K562 (cell line): ENCODE data around the gene ATG4D. TPM values are rescaled to one million over a fixed set of nuclear protein-coding genes. Genes with fewer than 3 reads are reported as not detected.
A peak's percentile ranks its signal among the peaks of the same experiment; 100 is the strongest.

Experiments used
- ATAC-seq: fragments of 200-7000 bp; cut with Tn5 transposase; 3 replicates; pipeline ENCODE4 v1.9.1; 2020; ENCODE audit warnings: moderate library complexity
- BruUV-seq: library from RNA; stranded (reverse); fragments of 400-500 nt; replicated peaks from 2 replicates; lab custom pipeline; 2021; lab: Mats Ljungman, UMichigan
- CTCF ChIA-PET: fragments of 300-600 bp; formaldehyde crosslinking; extraction: SDS; loops from one replicate; lab custom pipeline; 2021; ENCODE audit warnings: low intra/inter-chr PET ratio; lab: Yijun Ruan, JAX
- POLR2A ChIA-PET: fragments of 300-600, 350-650 bp; sonication (Branson Sonifier 250); formaldehyde crosslinking; extraction: SDS; loops from one replicate; lab custom pipeline; 2021; ENCODE audit warnings: antibody characterized with exemption, inconsistent platforms; lab: Yijun Ruan, JAX
- DNase-seq, 4 experiments: peaks; one replicate each; pipeline versions ENCODE4 v3.0.0 to v3.0.0-alpha.2; 2011 to 2018; ENCODE audit warnings: low spot score in 3 of 4, mixed read lengths in 3 of 4; ENCODE audit errors: extremely low read depth in 1 of 4
- FAIRE-seq: peaks from 2 replicates; lab custom pipeline; 2011; peaks lifted over from hg19 to GRCh38; lab: Jason Lieb, UNC
- H2AFZ ChIP-seq: 2 replicates; pipeline ENCODE4 v1.6.0; 2011; ENCODE audit warnings: low read depth, low read length, control low read depth, inconsistent platforms
- H3K27ac ChIP-seq: fragments of 200-600 bp; 3 replicates; pipeline ENCODE4 v1.8.0; 2011; ENCODE audit warnings: low read depth, mild to moderate bottlenecking, control low read depth, inconsistent platforms, low read length, moderate library complexity, mixed read lengths; ENCODE audit errors: extremely low read depth
- H3K27me3 ChIP-seq, 2 experiments: fragments of 300-600 bp in 1 of 2; 2 replicates in 1 of 2; 3 replicates in 1 of 2; pipeline versions ENCODE4 v1.6.0 to v1.8.0; 2011; ENCODE audit warnings: inconsistent platforms in 2 of 2, low read length in 2 of 2, mild to moderate bottlenecking in 1 of 2, mixed read lengths in 1 of 2, moderate library complexity in 1 of 2; ENCODE audit not compliant: control insufficient read depth in 2 of 2, insufficient read depth in 2 of 2
- H3K36me3 ChIP-seq: fragments of 300-600 bp; 3 replicates; pipeline ENCODE4 v1.8.0; 2011; ENCODE audit warnings: mild to moderate bottlenecking, low read length, inconsistent platforms; ENCODE audit not compliant: control insufficient read depth, insufficient read depth
- H3K4me1 ChIP-seq, 2 experiments: fragments of 200-600 bp in 1 of 2; replicated peaks in 1 of 2; 2 replicates in 1 of 2; 3 replicates in 1 of 2; pipeline versions ENCODE4 v1.5.1 to v1.8.0; 2011; ENCODE audit warnings: inconsistent platforms in 2 of 2, low read length in 2 of 2, mild to moderate bottlenecking in 1 of 2, mixed read lengths in 1 of 2, moderate library complexity in 1 of 2; ENCODE audit not compliant: control insufficient read depth in 2 of 2, insufficient read depth in 2 of 2
- H3K4me2 ChIP-seq: 2 replicates; pipeline ENCODE4 v1.6.1; 2011; ENCODE audit warnings: low read length, control low read depth, inconsistent platforms, mixed read lengths; ENCODE audit not compliant: insufficient read depth
- H3K4me3 ChIP-seq: fragments of 200-600 bp; sonication (generic), shearing (Covaris generic); 2 replicates; pipeline ENCODE4 v1.5.1; 2016; ENCODE audit warnings: control low read depth, inconsistent platforms
- H3K79me2 ChIP-seq: fragments of 200-600 bp; 3 replicates; pipeline ENCODE4 v1.8.0; 2011; ENCODE audit warnings: low read length, inconsistent platforms; ENCODE audit not compliant: control insufficient read depth, insufficient read depth
- H3K9ac ChIP-seq, 2 experiments: 2 replicates each; pipeline versions ENCODE4 v1.6.0 to v1.6.1; 2011; ENCODE audit warnings: low read depth in 2 of 2, low read length in 2 of 2, control low read depth in 1 of 2, inconsistent platforms in 1 of 2, mild to moderate bottlenecking in 1 of 2, mixed read lengths in 1 of 2; ENCODE audit not compliant: insufficient read depth in 1 of 2
- H3K9me1 ChIP-seq: one replicate; pipeline ENCODE4 v1.6.0; 2011; ENCODE audit warnings: inconsistent platforms, mild to moderate bottlenecking, low read length, moderate library complexity; ENCODE audit not compliant: control insufficient read depth, insufficient read depth
- H3K9me3 ChIP-seq: replicated peaks from 2 replicates; pipeline ENCODE4 v1.5.1; 2011; ENCODE audit warnings: low read depth, low read length, inconsistent platforms; ENCODE audit not compliant: control insufficient read depth, insufficient read depth
- H4K20me1 ChIP-seq: replicated peaks from 2 replicates; pipeline ENCODE4 v1.6.1; 2011; ENCODE audit warnings: low read length, inconsistent platforms, mixed read lengths; ENCODE audit not compliant: control insufficient read depth, insufficient read depth
- ARID2 ChIP-seq: fragments of 450-650 bp; IDR thresholded peaks from 2 replicates; pipeline ENCODE4 v1.6.1; 2017; ENCODE audit warnings: antibody characterized with exemption, mild to moderate bottlenecking
- BRCA1 ChIP-seq, 2 experiments: fragments of 450-650 bp in 1 of 2; sonication (generic) in 1 of 2; formaldehyde crosslinking in 1 of 2; IDR thresholded peaks; 2 replicates each; pipeline versions ENCODE4 v1.5.0 to v1.6.1; 2017 to 2020; ENCODE audit warnings: mild to moderate bottlenecking in 1 of 2, missing genetic modification reagents in 1 of 2
- CBX1 ChIP-seq: sonication (generic); IDR thresholded peaks from 2 replicates; pipeline ENCODE4 v1.6.1; 2016; ENCODE audit warnings: antibody characterized with exemption, low read depth, mild to moderate bottlenecking
- FIP1L1 ChIP-seq: fragments of 200-400 bp; formaldehyde crosslinking; IDR thresholded peaks from 2 replicates; pipeline ENCODE4 v1.6.1; 2018; ENCODE audit warnings: mild to moderate bottlenecking, low read depth, low read length; ENCODE audit not compliant: poor library complexity, severe bottlenecking
- HSF4 ChIP-seq: fragments of 250-450 bp; sonication (Bioruptor Pico); IDR thresholded peaks from 2 replicates; pipeline ENCODE4 v2.1.2; 2022; ENCODE audit warnings: mild to moderate bottlenecking, moderate library complexity, borderline replicate concordance
- MAZ ChIP-seq, 2 experiments: fragments of 450-650 bp in 1 of 2; sonication (generic) in 1 of 2; formaldehyde crosslinking; IDR thresholded peaks in 1 of 2; conservative IDR thresholded peaks in 1 of 2; 2 replicates each; pipeline versions ENCODE4 v1.4.0 to v1.5.0; 2020; ENCODE audit warnings: mild to moderate bottlenecking in 1 of 2, missing genetic modification reagents in 1 of 2
- MXI1 ChIP-seq: IDR thresholded peaks from 2 replicates; pipeline ENCODE4 v1.6.1; 2011; ENCODE audit warnings: low read depth, mild to moderate bottlenecking, improper control_type of control experiment, low read length
- PYGO2 ChIP-seq: fragments of 450-650 bp; IDR thresholded peaks from 2 replicates; pipeline ENCODE4 v1.6.1; 2016; ENCODE audit warnings: mild to moderate bottlenecking, missing genetic modification characterization, moderate library complexity, missing compliant biosample characterization
- SMARCE1 ChIP-seq: fragments of 450-650 bp; IDR thresholded peaks from 2 replicates; pipeline ENCODE4 v1.7.1; 2016; ENCODE audit warnings: mild to moderate bottlenecking
- SRSF9 ChIP-seq: fragments of 200-400 bp; formaldehyde crosslinking; IDR thresholded peaks from 2 replicates; pipeline ENCODE4 v1.6.1; 2017; ENCODE audit warnings: low read depth, low read length, borderline replicate concordance
- TCF7L2 ChIP-seq: fragments of 150-350 bp; IDR thresholded peaks from 2 replicates; pipeline ENCODE4 v1.6.1; 2016; ENCODE audit warnings: low read depth, mild to moderate bottlenecking, low read length, moderate library complexity
- TEAD2 ChIP-seq: fragments of 450-650 bp; IDR thresholded peaks from 2 replicates; pipeline ENCODE4 v1.6.1; 2016; ENCODE audit warnings: missing genetic modification characterization, control low read depth, missing compliant biosample characterization
- ZNF121 ChIP-seq: sonication (generic); formaldehyde crosslinking; conservative IDR thresholded peaks from 2 replicates; pipeline ENCODE4 v1.8.0; 2022; ENCODE audit warnings: missing genetic modification reagents
- ZNF263 ChIP-seq: sonication (generic); formaldehyde crosslinking; IDR thresholded peaks from 2 replicates; pipeline ENCODE4 v1.8.0; 2022; ENCODE audit warnings: mild to moderate bottlenecking, missing genetic modification reagents, borderline replicate concordance
- WGBS: fragments of 100-300 bp; shearing (Covaris generic); methylation state at CpG from one replicate; pipeline ENCODE4 v1.1.6; 2016; ENCODE audit warnings: low coverage, mixed read lengths; ENCODE audit not compliant: insufficient coverage; ENCODE audit errors: missing lambda C conversion rate; 5-methylcytosine and 5-hydroxymethylcytosine counted together
- in situ Hi-C: fragments of 300-500 bp; cut with MboI; formaldehyde crosslinking; loops from 4 replicates; pipeline ENCODE4 v1.15.0; 2018; ENCODE audit warnings: inconsistent platforms, mixed read lengths
- intact Hi-C: fragments of 100-400 bp; cut with micrococcal nuclease; formaldehyde crosslinking; loops from 2 replicates; pipeline ENCODE4 v1.14.2; 2022
- polyA plus RNA-seq, 8 experiments: library from polyadenylated mRNA; depleted of rRNA in 4 of 8; stranded (reverse) in 5 of 8; unstranded in 3 of 8; fragments of >200 nt; fragmentation: Nextera tagmentation in 2 of 8; fragmentation: Illumina TruSeq in 1 of 8; extraction: Ambion mirVana in 2 of 8; extraction: Trizol in 1 of 8; gene quantifications; 2 replicates each; pipeline versions ENCODE4 v1.2.1 to v1.2.3, GENCODE V29; 2011 to 2014; ENCODE audit warnings: inconsistent platforms in 1 of 8, missing spikeins in 1 of 8
- total RNA-seq, 7 experiments: library from RNA; depleted of rRNA in 6 of 7; stranded (reverse); fragments of >200 nt in 6 of 7; fragmentation: Illumina TruSeq in 2 of 7; extraction: Trizol in 2 of 7; gene quantifications; 2 replicates each; pipeline versions ENCODE4 v1.2.1 to v1.2.3, GENCODE V29; 2011 to 2021; ENCODE audit warnings: low replicate concordance in 1 of 7
- TF ChIP-seq, protein P1 (sequence below), 2 experiments: IDR thresholded peaks in 1 of 2; conservative IDR thresholded peaks in 1 of 2; 2 replicates each; pipeline ENCODE4 v1.6.1; 2016; ENCODE audit warnings: low read depth in 2 of 2, mild to moderate bottlenecking in 1 of 2, missing compliant biosample characterization in 1 of 2, missing genetic modification characterization in 1 of 2, moderate library complexity in 1 of 2
- TF ChIP-seq, protein P2 (sequence below): fragments of 450-650 bp; IDR thresholded peaks from 2 replicates; pipeline ENCODE4 v1.6.1; 2016; ENCODE audit warnings: mild to moderate bottlenecking

Gene ATG4D
- total and polyA plus RNA-seq, 9 of the 15 experiments (the other 6 are each of a cell fraction or from before 2014, with no cell fraction given), result 0.51 to 66.1 (median 22.9) TPM

DNA sequence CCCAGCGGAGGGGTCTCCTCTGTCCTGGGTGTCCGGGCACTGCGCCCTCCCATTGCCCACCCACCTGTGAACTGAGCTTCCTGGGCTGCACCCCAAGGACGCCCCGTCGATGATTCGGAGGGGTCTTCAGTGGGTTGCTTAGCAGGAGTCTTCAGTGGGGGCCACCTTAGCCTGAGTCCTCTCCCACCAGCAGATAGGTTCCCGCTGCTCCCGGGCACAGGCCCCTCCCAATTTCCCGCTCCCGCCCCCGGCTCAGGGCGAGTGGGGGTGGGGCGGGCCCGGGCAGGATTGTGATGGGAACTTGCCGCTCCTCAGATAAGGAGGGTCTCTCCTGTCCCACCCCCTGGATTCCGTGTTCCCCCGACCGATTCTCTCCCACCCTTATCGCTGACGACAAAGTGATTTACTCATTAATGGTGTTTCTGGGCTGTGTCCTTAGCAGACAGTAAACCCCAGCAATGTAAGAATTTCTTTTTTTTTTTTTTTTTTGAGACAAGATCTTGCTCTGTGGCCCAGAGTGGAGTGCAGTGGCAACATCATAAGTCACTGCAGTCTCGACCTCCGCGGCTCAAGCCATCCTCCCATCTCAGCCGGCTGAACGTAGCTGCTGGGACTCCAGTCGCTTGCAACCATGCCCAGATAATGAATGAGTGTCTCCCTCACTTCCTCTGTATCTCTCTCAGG is 25.8 kb upstream of the ATG4D start:
- peaks cover 0 to 16% of the 10 kb centered on the region in 2 experiments; a peak in 4 of 5 replicates for H3K27me3 ChIP-seq
- peak overlapping the region; percentile 30 for H3K4me3 ChIP-seq
- H2AFZ ChIP-seq, result peak overlapping the region; percentile 69
- DNase-seq (peak; percentile 62 to 88 (median 76)), ATAC-seq (peak; percentile 78), FAIRE-seq (peak; percentile 86)
- H3K4me2 ChIP-seq, result peak overlapping the region; percentile 49
- H3K4me1 ChIP-seq, result peaks cover 19 to 48% of the 10 kb centered on the region in 2 experiments; a peak in 4 of 5 replicates
- in situ Hi-C loops (no loop called here), intact Hi-C loops (no loop called here)
- CTCF ChIA-PET, result interaction anchor here (0.9 kb wide), 1 partner anchor 12 kb away, joined by 3 read pairs; no protein-coding TSS in a partner anchor
- H3K9me1 ChIP-seq, result no peaks in the 10 kb centered on the region
- H4K20me1 ChIP-seq, result no peaks in the 10 kb centered on the region; the same call in 1 of the 2 replicates
- no TSS peak for BruUV-seq
- WGBS, result 7% methylated on average over 21 of the region's 27 CpGs
- H3K79me2 ChIP-seq, result no peaks in the 10 kb centered on the region
- H3K9me3 ChIP-seq, result no peaks in the 10 kb centered on the region
- H3K9ac ChIP-seq, result peak overlapping the region in 1 of 2 experiments; percentile 86; a peak in 3 of 4 replicates
- POLR2A ChIA-PET, result interaction anchor here (0.6 kb wide), 2 partner anchors 9 to 47 kb away, joined by 3 to 5 read pairs; no protein-coding TSS in a partner anchor
- H3K36me3 ChIP-seq, result no peaks in the 10 kb centered on the region
- no peak overlapping the region for H3K27ac ChIP-seq
- TF ChIP-seq ARID2, result no peak
- TF ChIP-seq TEAD2 (tag), result no peak
- no peak for TF ChIP-seq CBX1
- peak; percentile 18; the same call in 1 of the 2 replicates for TF ChIP-seq ZNF263 (CRISPR knock-in tag)
- peak; percentile 6 for TF ChIP-seq FIP1L1
- no peak for TF ChIP-seq PYGO2 (tag)
- TF ChIP-seq, protein P1, sequence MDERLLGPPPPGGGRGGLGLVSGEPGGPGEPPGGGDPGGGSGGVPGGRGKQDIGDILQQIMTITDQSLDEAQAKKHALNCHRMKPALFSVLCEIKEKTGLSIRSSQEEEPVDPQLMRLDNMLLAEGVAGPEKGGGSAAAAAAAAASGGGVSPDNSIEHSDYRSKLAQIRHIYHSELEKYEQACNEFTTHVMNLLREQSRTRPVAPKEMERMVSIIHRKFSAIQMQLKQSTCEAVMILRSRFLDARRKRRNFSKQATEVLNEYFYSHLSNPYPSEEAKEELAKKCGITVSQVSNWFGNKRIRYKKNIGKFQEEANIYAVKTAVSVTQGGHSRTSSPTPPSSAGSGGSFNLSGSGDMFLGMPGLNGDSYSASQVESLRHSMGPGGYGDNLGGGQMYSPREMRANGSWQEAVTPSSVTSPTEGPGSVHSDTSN (CRISPR knock-in tag; IDR thresholded peaks at IDR 0.05; ENCODE audit: low read depth), result no peak
- TF ChIP-seq, protein P1 (tag; conservative IDR thresholded peaks at IDR 0.05; ENCODE audit: low read depth), result peak; percentile 77
- peak in 1 of 2 experiments; percentile 51; a peak in 2 of 4 replicates for TF ChIP-seq MAZ (CRISPR knock-in tag; conservative IDR thresholded peaks at IDR 0.05 in 1 of 2, IDR thresholded peaks at IDR 0.05 in 1 of 2)
- no peak for TF ChIP-seq MXI1
- peak; percentile 76; the same call in 1 of the 2 replicates for TF ChIP-seq ZNF121 (CRISPR knock-in tag)
- no peak for TF ChIP-seq SRSF9
- no peak for TF ChIP-seq BRCA1 (IDR thresholded peaks at IDR 0.05)
- no peak for TF ChIP-seq BRCA1 (CRISPR knock-in tag; IDR thresholded peaks at IDR 0.05)
- TF ChIP-seq, protein P2, sequence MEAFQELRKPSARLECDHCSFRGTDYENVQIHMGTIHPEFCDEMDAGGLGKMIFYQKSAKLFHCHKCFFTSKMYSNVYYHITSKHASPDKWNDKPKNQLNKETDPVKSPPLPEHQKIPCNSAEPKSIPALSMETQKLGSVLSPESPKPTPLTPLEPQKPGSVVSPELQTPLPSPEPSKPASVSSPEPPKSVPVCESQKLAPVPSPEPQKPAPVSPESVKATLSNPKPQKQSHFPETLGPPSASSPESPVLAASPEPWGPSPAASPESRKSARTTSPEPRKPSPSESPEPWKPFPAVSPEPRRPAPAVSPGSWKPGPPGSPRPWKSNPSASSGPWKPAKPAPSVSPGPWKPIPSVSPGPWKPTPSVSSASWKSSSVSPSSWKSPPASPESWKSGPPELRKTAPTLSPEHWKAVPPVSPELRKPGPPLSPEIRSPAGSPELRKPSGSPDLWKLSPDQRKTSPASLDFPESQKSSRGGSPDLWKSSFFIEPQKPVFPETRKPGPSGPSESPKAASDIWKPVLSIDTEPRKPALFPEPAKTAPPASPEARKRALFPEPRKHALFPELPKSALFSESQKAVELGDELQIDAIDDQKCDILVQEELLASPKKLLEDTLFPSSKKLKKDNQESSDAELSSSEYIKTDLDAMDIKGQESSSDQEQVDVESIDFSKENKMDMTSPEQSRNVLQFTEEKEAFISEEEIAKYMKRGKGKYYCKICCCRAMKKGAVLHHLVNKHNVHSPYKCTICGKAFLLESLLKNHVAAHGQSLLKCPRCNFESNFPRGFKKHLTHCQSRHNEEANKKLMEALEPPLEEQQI, result no peak
- peak; percentile 59; the same call in 1 of the 2 replicates for TF ChIP-seq SMARCE1
- no peak for TF ChIP-seq HSF4 (CRISPR knock-in tag)
- no peak for TF ChIP-seq TCF7L2
